Brain microvascular endothelial cell (primary cell): ENCODE measurements around the gene GSDMA.

Experiments used
- DNase-seq: peaks from one replicate; pipeline ENCODE4 v3.0.0-alpha.2; 2020
- H3K27ac ChIP-seq: fragments of 250-450 bp; sonication (Bioruptor Pico); 2 replicates; pipeline ENCODE4 v1.5.1; 2020; ENCODE audit warnings: mild to moderate bottlenecking, moderate library complexity
- H3K27me3 ChIP-seq: fragments of 250-450 bp; sonication (Bioruptor Pico); replicated peaks from 2 replicates; pipeline ENCODE4 v1.5.1; 2020; ENCODE audit warnings: mild to moderate bottlenecking
- H3K36me3 ChIP-seq: fragments of 250-450 bp; sonication (Bioruptor Pico); replicated peaks from 2 replicates; pipeline ENCODE4 v1.5.1; 2020; ENCODE audit warnings: mild to moderate bottlenecking
- H3K4me3 ChIP-seq: 2 replicates; pipeline ENCODE4 v1.5.1; 2011; ENCODE audit warnings: low read depth, mild to moderate bottlenecking, control low read depth, low read length, moderate library complexity
- CTCF ChIP-seq: IDR thresholded peaks from 2 replicates; pipeline ENCODE4 v1.5.1; 2011; ENCODE audit warnings: low read depth, mild to moderate bottlenecking, moderate library complexity, low read length, control low read depth, inconsistent platforms; ENCODE audit errors: missing control alignments
- in situ Hi-C: cut with HindIII; loops from 2 replicates; pipeline ENCODE4 v1.10.0; 2017; ENCODE audit warnings: low sequenced_read_pairs, low pct_ligation_motif_present

Gene GSDMA

GRCh38 chr17:39960524-39961041 is 2.2 kb upstream of the GSDMA start:
- no peak overlapping the region for H3K27ac ChIP-seq
- in situ Hi-C loops = no loop called here
- no peak for DNase-seq
- no peaks in the 10 kb centered on the region for H3K36me3 ChIP-seq
- no peak overlapping the region for H3K4me3 ChIP-seq
- no peak for TF ChIP-seq CTCF
- H3K27me3 ChIP-seq = no peaks in the 10 kb centered on the region

- no peak for TF ChIP-seq CTCF
- Histone ChIP-seq H3K36me3 (no peaks in the 10 kb centered on the region), H3K27me3 (no peaks in the 10 kb centered on the region), H3K4me3 (no peak overlapping the region), H3K27ac (no peak overlapping the region)
- in situ Hi-C loops = no loop called here
- DNase-seq = no peak
Measured at GRCh38 chr17:39963829-39964228, 1.0 kb downstream of the GSDMA start.

GRCh38 chr17:39965017-39965699 is 2.4 kb downstream of the GSDMA start:
- no peaks in the 10 kb centered on the region for H3K27me3 ChIP-seq
- no peaks in the 10 kb centered on the region for H3K36me3 ChIP-seq
- in situ Hi-C loops = no loop called here
- H3K27ac ChIP-seq = no peak overlapping the region
- DNase-seq = no peak
- no peak overlapping the region for H3K4me3 ChIP-seq
- no peak for TF ChIP-seq CTCF

GRCh38 chr17:39966771-39967170 is 4.0 kb downstream of the GSDMA start:
- H3K27me3 ChIP-seq = no peaks in the 10 kb centered on the region
- in situ Hi-C loops = no loop called here
- no peak overlapping the region for H3K4me3 ChIP-seq
- no peaks in the 10 kb centered on the region for H3K36me3 ChIP-seq
- no peak for DNase-seq
- H3K27ac ChIP-seq = no peak overlapping the region
- no peak for TF ChIP-seq CTCF

- Histone ChIP-seq H3K36me3 (no peaks in the 10 kb centered on the region), H3K4me3 (no peak overlapping the region), H3K27ac (no peak overlapping the region), H3K27me3 (no peaks in the 10 kb centered on the region)
- DNase-seq = no peak
- in situ Hi-C loops = no loop called here
- no peak for TF ChIP-seq CTCF
Measured at GRCh38 chr17:39968761-39969160, 6.0 kb downstream of the GSDMA start.

GRCh38 chr17:39969375-39969774 is 6.6 kb downstream of the GSDMA start:
- no peaks in the 10 kb centered on the region for H3K27me3 ChIP-seq
- no peak for DNase-seq
- no peak overlapping the region for H3K4me3 ChIP-seq
- TF ChIP-seq CTCF = no peak
- H3K27ac ChIP-seq = no peak overlapping the region
- H3K36me3 ChIP-seq = no peaks in the 10 kb centered on the region
- in situ Hi-C loops = no loop called here
